Measurements from ENCODE around the gene PSMD11. TPM values are rescaled to one million over a fixed set of nuclear protein-coding genes. Genes with fewer than 3 reads are reported as not detected.
"Not testable (repeated sequence)": the region's sequence is repeated elsewhere in the genome, so short reads cannot be mapped to it uniquely, and the experiment has no call there.

Gene PSMD11
- total RNA-seq, 1 experiment from 2014 or later = 212 TPM

DNA sequence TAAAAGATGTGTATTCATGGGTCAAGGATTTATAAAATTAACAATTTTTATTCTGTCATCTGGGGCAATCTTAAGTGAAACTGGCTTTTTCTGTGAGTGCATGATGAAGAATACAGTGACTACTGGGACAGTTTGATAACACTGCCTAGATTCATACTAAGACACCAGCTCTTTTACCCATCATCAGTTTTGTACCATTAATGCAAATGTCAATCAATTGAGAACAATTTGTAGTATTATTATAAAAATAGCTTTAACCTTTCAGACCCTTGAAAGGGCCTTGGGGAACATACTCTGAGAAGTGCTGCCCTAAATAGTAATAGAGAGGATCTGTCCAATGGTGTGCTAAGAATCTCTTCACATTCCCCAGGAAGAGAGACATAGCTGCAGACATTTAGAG, 45.4 kb upstream of the PSMD11 start:
- intact Hi-C loops (cut with micrococcal nuclease; ENCODE audit: unreplicated experiment) = no loop called here
- ChIA-PET POLR2A (no interaction called here), CTCF (no interaction called here)
- BruUV-seq (replicated peaks) = no TSS peak
- ATAC-seq (no peak), DNase-seq (ENCODE audit: low read depth, low spot score) (no peak)
- no peaks in the 10 kb centered on the region for H3K4me1 ChIP-seq (ENCODE audit: control insufficient read depth, insufficient read depth, low read length)
- no peaks in the 10 kb centered on the region for H3K36me3 ChIP-seq (ENCODE audit: control insufficient read depth, insufficient read depth, low read length)
- no peak for TF ChIP-seq SIN3A (IDR thresholded peaks at IDR 0.05; ENCODE audit: borderline replicate concordance, insufficient read depth, low read depth, low read length)
- TF ChIP-seq POLR2AphosphoS5 (IDR thresholded peaks at IDR 0.05; ENCODE audit: low read depth, low read length) = no peak
- TF ChIP-seq, protein P1, sequence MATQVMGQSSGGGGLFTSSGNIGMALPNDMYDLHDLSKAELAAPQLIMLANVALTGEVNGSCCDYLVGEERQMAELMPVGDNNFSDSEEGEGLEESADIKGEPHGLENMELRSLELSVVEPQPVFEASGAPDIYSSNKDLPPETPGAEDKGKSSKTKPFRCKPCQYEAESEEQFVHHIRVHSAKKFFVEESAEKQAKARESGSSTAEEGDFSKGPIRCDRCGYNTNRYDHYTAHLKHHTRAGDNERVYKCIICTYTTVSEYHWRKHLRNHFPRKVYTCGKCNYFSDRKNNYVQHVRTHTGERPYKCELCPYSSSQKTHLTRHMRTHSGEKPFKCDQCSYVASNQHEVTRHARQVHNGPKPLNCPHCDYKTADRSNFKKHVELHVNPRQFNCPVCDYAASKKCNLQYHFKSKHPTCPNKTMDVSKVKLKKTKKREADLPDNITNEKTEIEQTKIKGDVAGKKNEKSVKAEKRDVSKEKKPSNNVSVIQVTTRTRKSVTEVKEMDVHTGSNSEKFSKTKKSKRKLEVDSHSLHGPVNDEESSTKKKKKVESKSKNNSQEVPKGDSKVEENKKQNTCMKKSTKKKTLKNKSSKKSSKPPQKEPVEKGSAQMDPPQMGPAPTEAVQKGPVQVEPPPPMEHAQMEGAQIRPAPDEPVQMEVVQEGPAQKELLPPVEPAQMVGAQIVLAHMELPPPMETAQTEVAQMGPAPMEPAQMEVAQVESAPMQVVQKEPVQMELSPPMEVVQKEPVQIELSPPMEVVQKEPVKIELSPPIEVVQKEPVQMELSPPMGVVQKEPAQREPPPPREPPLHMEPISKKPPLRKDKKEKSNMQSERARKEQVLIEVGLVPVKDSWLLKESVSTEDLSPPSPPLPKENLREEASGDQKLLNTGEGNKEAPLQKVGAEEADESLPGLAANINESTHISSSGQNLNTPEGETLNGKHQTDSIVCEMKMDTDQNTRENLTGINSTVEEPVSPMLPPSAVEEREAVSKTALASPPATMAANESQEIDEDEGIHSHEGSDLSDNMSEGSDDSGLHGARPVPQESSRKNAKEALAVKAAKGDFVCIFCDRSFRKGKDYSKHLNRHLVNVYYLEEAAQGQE (IDR thresholded peaks at IDR 0.05; ENCODE audit: insufficient read depth in 1 of 2, low read depth in 2 of 2, low read length in 1 of 2) = no peak
- TF ChIP-seq TCF7L2 (IDR thresholded peaks at IDR 0.05; ENCODE audit: low read depth, low read length) = no peak
- no peak for TF ChIP-seq CTCF (IDR thresholded peaks at IDR 0.05)
- H3K9me3 ChIP-seq (ENCODE audit: control insufficient read depth, insufficient read depth, low read depth, low read length) = no peaks in the 10 kb centered on the region
- no peak overlapping the region for H3K4me3 ChIP-seq (ENCODE audit: low read depth in 2 of 2, low read length in 2 of 2)
- in situ Hi-C loops (cut with HindIII; ENCODE audit: low pct_unique_long_range_greater_than_20kb, low sequenced_read_pairs) = no loop called here
- H3K27ac ChIP-seq (ENCODE audit: low read length) = no peak overlapping the region
- H3K27me3 ChIP-seq (ENCODE audit: control insufficient read depth, insufficient read depth, low read length) = no peaks in the 10 kb centered on the region

GRCh38 chr17:32410085-32410484, 34.2 kb upstream of the PSMD11 start:
- H3K9me3 ChIP-seq (ENCODE audit: control insufficient read depth, insufficient read depth, low read depth, low read length); H3K27ac ChIP-seq (ENCODE audit: low read length); BruUV-seq (replicated peaks); H3K36me3 ChIP-seq (ENCODE audit: control insufficient read depth, insufficient read depth, low read length); ATAC-seq; POLR2A ChIA-PET; DNase-seq (ENCODE audit: low read depth, low spot score); H3K4me3 ChIP-seq (ENCODE audit: low read depth in 2 of 2, low read length in 2 of 2); H3K4me1 ChIP-seq (ENCODE audit: control insufficient read depth, insufficient read depth, low read length); CTCF ChIA-PET; in situ Hi-C loops (cut with HindIII; ENCODE audit: low pct_unique_long_range_greater_than_20kb, low sequenced_read_pairs); H3K27me3 ChIP-seq (ENCODE audit: control insufficient read depth, insufficient read depth, low read length); intact Hi-C loops (cut with micrococcal nuclease; ENCODE audit: unreplicated experiment): not testable (repeated sequence)

GRCh38 chr17:32426894-32427293, 17.4 kb upstream of the PSMD11 start:
- Histone ChIP-seq H3K27me3 (ENCODE audit: control insufficient read depth, insufficient read depth, low read length) (no peaks in the 10 kb centered on the region), H3K27ac (ENCODE audit: low read length) (no peak overlapping the region), H3K4me3 (ENCODE audit: low read depth in 2 of 2, low read length in 2 of 2) (no peak overlapping the region), H3K36me3 (ENCODE audit: control insufficient read depth, insufficient read depth, low read length) (no peaks in the 10 kb centered on the region), H3K4me1 (ENCODE audit: control insufficient read depth, insufficient read depth, low read length) (no peaks in the 10 kb centered on the region), H3K9me3 (ENCODE audit: control insufficient read depth, insufficient read depth, low read depth, low read length) (no peaks in the 10 kb centered on the region)
- no peak for ATAC-seq
- intact Hi-C loops (cut with micrococcal nuclease; ENCODE audit: unreplicated experiment) (no loop called here), in situ Hi-C loops (cut with HindIII; ENCODE audit: low pct_unique_long_range_greater_than_20kb, low sequenced_read_pairs) (no loop called here)
- no TSS peak for BruUV-seq (replicated peaks)
- ChIA-PET CTCF (no interaction called here), POLR2A (interaction anchor here (0.6 kb wide), 2 partner anchors 14 to 1679 kb away, joined by 3 to 10 read pairs; no protein-coding TSS in a partner anchor)
- TF ChIP-seq POLR2AphosphoS5 (IDR thresholded peaks at IDR 0.05; ENCODE audit: low read depth, low read length) = no peak
- TF ChIP-seq, protein P1 (IDR thresholded peaks at IDR 0.05; ENCODE audit: insufficient read depth in 1 of 2, low read depth in 2 of 2, low read length in 1 of 2) = no peak
- TF ChIP-seq CTCF (IDR thresholded peaks at IDR 0.05) = no peak
- no peak for TF ChIP-seq TCF7L2 (IDR thresholded peaks at IDR 0.05; ENCODE audit: low read depth, low read length)
- no peak for TF ChIP-seq SIN3A (IDR thresholded peaks at IDR 0.05; ENCODE audit: borderline replicate concordance, insufficient read depth, low read depth, low read length)
- no peak for DNase-seq (ENCODE audit: low read depth, low spot score)

Measured in Panc1 (cell line).